ENCODE measurements around the gene ARMC10.

- TF ChIP-seq CTCF (IDR thresholded peaks at IDR 0.05; ENCODE audit: insufficient read depth, low read depth, low read length): no peak
- no peak for TF ChIP-seq EZH2 (IDR thresholded peaks at IDR 0.05; ENCODE audit: insufficient read depth, low read length)
Observed at GRCh38 chr7:103106005-103106702, 31.2 kb downstream of the ARMC10 start.

Measured in astrocyte (in vitro differentiated cells and primary cell).